Activated CD8-positive, alpha-beta T cell treated with anti-CD3 and anti-CD28 coated beads, Interleukin-2, amount 10 ng/mL, durations not matched to agents 7 days and 5 days (primary cell): ENCODE measurements around the gene SLC24A2. TPM values are rescaled to one million over a fixed set of nuclear protein-coding genes. Genes with fewer than 3 reads are reported as not detected.

Experiments
- ATAC-seq: fragments of 150-1000 bp; cut with Tn5 transposase; one replicate; pipeline ENCODE4 v1.10.0; 2021; ENCODE audit warnings: moderate library complexity
- CTCF ChIA-PET: fragments of 350-600 bp; sonication (Branson Sonifier 250); formaldehyde crosslinking; loops from one replicate; lab custom pipeline; 2021; ENCODE audit warnings: antibody characterized with exemption; lab: Charles Lee
- POLR2A ChIA-PET: fragments of 350-600 bp; sonication (Branson Sonifier 250); formaldehyde crosslinking; loops from one replicate; lab custom pipeline; 2021; ENCODE audit warnings: antibody characterized with exemption; lab: Charles Lee
- DNase-seq: peaks from one replicate; pipeline ENCODE4 v3.0.0-alpha.2; 2020
- H3K27ac Mint-ChIP-seq: one replicate; pipeline ENCODE4 v1.8.0; 2021; ENCODE audit warnings: mild to moderate bottlenecking, mixed read lengths
- H3K27me3 Mint-ChIP-seq: one replicate; pipeline ENCODE4 v1.8.0; 2021; ENCODE audit warnings: low read depth, mixed read lengths
- H3K36me3 Mint-ChIP-seq: one replicate; pipeline ENCODE4 v1.8.0; 2021; ENCODE audit warnings: low read depth, mixed read lengths
- H3K4me1 Mint-ChIP-seq: one replicate; pipeline ENCODE4 v1.8.0; 2021; ENCODE audit warnings: low read depth, mixed read lengths
- H3K4me3 Mint-ChIP-seq: one replicate; pipeline ENCODE4 v1.8.0; 2021; ENCODE audit warnings: mild to moderate bottlenecking, mixed read lengths
- H3K9me3 Mint-ChIP-seq: one replicate; pipeline ENCODE4 v1.8.0; 2022; ENCODE audit warnings: mixed read lengths; ENCODE audit not compliant: insufficient read depth
- total RNA-seq, 2 experiments: library from RNA; stranded (reverse); gene quantifications; one replicate each; pipeline ENCODE4 v1.2.3, GENCODE V29; 2021

The SLC24A2 gene
- total RNA-seq, 2 experiments from 2014 or later: not detected

DNA sequence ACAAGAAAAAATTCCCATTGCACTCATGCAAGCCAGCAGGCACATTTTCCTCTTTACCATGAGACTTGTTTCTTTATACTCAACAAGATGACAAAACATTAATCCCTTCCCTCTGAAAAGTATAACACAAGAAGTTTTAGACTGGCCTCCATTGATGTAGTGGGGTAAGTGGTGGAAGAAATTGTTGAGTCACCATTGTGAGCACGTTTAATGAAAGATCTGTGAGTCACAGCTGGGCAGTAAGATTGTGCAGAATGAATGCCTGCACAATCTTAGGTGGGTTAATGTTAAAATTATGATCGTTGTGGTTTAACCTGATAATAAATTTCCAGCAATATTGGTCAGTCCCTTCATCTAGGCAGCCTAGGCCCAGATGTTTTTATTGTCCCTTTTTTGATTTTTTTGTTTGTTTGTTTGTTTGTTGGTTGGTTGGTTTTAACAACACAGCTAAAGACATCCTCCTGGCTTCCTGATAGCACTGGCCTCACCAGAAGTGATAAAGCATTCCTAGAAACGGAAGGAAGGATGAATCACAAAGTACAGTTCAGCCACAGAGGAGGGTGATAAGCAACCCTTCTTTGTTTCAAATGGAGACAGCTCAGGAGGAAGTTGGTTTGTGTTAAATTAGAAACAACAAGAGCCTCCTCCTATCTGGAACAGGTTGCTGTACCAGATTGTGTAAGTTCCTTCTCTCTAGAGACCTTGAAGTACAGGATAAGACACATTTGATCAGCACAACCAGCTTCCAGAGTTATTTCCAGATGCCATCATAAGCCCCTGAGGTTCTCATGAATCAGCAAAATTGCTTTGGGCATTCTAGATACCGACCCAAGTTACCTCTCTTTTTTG, 40.3 kb downstream of the SLC24A2 start:
- CTCF ChIA-PET: no interaction called here

DNA sequence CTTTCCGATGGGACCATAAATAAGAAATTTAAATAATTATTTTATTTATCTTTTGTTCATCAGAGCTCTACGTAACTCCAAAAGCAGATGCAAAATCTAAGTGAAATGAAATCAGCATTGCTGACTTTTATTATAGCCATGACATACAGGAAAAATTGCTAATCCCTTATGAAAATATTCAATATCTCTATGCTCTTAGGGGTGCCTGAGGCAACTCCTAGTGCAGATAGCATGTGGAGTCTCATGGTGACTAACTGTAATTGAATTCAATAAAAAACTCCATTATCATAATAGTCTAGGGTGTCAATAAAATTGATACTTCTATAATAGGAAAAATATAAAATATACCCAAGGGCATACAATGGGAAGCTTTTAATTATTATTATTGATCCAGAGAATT, 42.6 kb downstream of the SLC24A2 start:
- Mint-ChIP-seq H3K27me3 (peaks cover 18% of the 10 kb centered on the region), H3K4me1 (peaks cover 20% of the 10 kb centered on the region), H3K9me3 (no peaks in the 10 kb centered on the region), H3K27ac (no peak overlapping the region), H3K36me3 (peaks cover 6% of the 10 kb centered on the region), H3K4me3 (no peak overlapping the region)
- ChIA-PET POLR2A (no interaction called here), CTCF (no interaction called here)
- DNase-seq: no peak
- ATAC-seq: no peak

More for the DNA sequence above, 40.3 kb downstream of the SLC24A2 start:
- DNase-seq (peak; percentile 24), ATAC-seq (peak; percentile 70)
- Mint-ChIP-seq H3K36me3 (peaks cover 6% of the 10 kb centered on the region), H3K4me3 (no peak overlapping the region), H3K4me1 (peaks cover 20% of the 10 kb centered on the region), H3K27ac (peak overlapping the region; percentile 31), H3K27me3 (peaks cover 23% of the 10 kb centered on the region), H3K9me3 (no peaks in the 10 kb centered on the region)
- POLR2A ChIA-PET: no interaction called here

DNA sequence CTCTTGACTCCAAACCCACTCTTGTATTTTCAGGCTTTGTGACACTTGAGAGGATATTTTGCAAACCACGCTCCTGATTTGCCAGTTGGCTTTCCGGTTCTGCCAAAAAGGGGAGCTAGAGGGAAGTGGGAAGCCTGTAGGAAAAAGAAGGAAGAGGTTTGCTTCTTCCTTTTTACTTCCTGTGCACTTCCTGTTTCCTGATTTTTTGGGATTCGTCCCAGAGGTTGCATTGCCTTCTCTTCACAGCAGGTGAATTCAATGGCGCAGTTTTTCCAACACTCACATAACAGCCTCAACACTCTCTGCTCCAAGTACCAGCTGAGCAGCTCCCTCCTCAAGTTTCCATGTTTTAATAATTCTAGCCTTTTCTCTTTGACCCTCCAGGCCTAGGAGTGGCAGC, 47.7 kb downstream of the SLC24A2 start:
- Mint-ChIP-seq H3K4me3 (no peak overlapping the region), H3K36me3 (no peaks in the 10 kb centered on the region), H3K27ac (no peak overlapping the region), H3K4me1 (no peaks in the 10 kb centered on the region), H3K27me3 (peaks cover 16% of the 10 kb centered on the region), H3K9me3 (no peaks in the 10 kb centered on the region)
- DNase-seq (no peak), ATAC-seq (no peak)
- ChIA-PET CTCF (no interaction called here), POLR2A (no interaction called here)
